Posterior vena cava (tissue), 2 donors: Measurements from ENCODE around the gene PCYT2. TPM values are rescaled to one million over a fixed set of nuclear protein-coding genes. Genes with fewer than 3 reads are reported as not detected.
"Not testable (repeated sequence)": the region's sequence is repeated elsewhere in the genome, so short reads cannot be mapped to it uniquely, and the experiment has no call there.

ENCODE experiments used
- DNase-seq: peaks from one replicate; pipeline ENCODE4 v3.0.0-alpha.2; 2020; ENCODE audit warnings: low spot score
- intact Hi-C, 2 donors: fragments of 100-400 bp; cut with DNase I; formaldehyde crosslinking; loops; one replicate each; pipeline versions ENCODE4 v1.14.1 to v1.14.2; 2022 to 2023
- long read RNA-seq, 2 donors: library from polyadenylated mRNA; unstranded; transcript quantifications; one replicate each; pipeline ENCODE4 v2.0.0, GENCODE V29; 2020 to 2021
- total RNA-seq, 2 donors: library from RNA; stranded (reverse); fragmentation: NEBNext Ultra II Directional; extraction: Animal tissue kit (Norgen Biotek cat#: 25700); gene quantifications; one replicate each; pipeline ENCODE4 v1.2.1, GENCODE V29; 2021
- donor health status: DM: yes; HTN: yes; CAD: no.
- donor health status: DM: yes; HTN: yes; CAD: no.

PCYT2 gene
- 10 to 100 TPM in 1 of 2 donors, 1 to 10 TPM in 1; 8.7 to 14.9 TPM for total RNA-seq
- long read RNA-seq, donor 1, full-length matches to known transcripts = 21 of 26 reads
- long read RNA-seq, donor 1, partial matches to known transcripts = 0 of 26 reads
- long read RNA-seq, donor 1, other reads (novel, unspliced or antisense) = 5 of 26 reads
- long read RNA-seq, donor 2, full-length matches to known transcripts = 43 of 53 reads
- long read RNA-seq, donor 2, partial matches to known transcripts = 5 of 53 reads
- long read RNA-seq, donor 2, other reads (novel, unspliced or antisense) = 5 of 53 reads

DNA sequence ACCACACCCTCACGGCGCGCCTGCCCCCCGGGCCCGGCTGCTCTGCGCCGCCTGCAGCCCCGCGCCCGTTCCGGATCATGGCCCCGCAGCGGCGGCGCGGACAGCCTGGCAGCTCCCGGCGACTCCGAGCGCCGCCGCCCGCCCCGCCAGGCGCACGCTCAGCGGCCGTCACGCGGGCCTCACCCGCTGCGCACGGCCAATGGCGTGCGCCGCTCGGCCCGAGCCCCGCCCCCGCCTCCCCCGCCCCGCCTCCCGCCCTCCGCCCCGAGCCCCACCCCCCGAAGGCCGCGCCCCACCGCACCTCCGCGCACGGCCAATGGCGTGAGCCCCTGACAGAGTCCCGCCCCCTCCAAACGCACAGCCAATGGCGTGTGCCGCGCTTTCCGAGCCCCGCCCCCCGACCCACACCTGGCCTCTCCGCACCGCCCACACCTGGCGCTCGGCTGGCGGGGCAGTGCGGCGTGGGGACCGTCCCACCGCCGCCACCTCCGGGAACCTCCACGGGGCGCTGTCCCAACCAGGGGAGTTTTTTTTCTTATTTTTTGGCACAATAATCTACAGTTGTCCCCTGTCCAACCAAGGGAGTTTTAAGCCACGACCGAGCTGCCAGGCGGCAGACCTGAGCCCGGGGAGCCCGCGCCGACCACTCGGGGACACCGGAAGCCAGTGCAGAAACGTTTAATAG lies at the start of gene PCYT2:
TSS of gene PCYT2 (minus strand) at position 123 of the 685 bp plus-strand sequence. CDS start at position 79, 44 bp downstream.
- intact Hi-C loops = loop anchor here in 1 of 2 donors (5.0 kb wide), 1 partner anchor 844 kb away; no protein-coding TSS in a partner anchor
- peak; percentile 96 for DNase-seq

DNA sequence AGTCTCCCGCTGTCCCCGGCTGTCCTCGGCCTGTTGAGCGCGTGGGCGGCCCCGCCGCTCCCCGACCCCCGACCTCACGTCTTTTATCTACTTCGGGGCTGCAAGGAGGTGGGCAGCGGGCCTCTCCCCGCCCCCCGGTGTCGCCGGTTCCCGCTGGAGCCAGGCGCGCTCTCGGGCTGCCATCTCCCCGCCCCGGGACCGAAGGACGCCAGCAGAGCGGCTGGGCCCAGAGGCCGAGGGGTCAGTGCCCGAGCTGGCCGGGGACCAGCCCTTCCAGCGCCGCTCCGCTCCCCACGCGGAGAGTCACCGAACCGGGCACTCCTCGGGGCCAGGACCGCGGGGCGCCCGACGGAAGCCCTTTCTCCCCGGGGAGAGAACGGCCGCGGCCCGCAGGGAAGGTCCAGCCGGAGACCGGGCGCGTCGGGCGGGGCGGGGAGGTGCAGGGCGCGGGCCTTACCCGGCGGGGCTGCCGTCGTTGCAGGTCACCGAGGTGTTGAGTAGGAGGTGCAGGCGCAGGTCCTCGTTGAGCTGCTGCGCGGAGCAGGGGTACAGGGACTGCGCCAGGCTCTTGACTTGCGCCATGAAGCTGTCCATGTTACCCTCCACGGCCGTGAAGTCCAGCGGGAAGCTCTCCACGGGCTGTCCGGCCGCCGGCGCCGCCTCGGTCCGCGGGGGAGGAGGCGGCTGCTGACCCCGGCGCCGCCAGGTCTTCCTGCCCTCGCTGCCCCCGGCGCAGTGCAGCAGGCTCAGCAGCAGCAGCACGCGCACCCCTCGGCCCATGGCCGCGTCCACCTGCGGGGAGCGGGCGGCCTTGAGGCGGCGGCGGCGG lies 49.1 kb upstream of the PCYT2 start:
- DNase-seq = no peak
- intact Hi-C loops = loop anchor here in 1 of 2 donors (1.0 kb wide), 1 partner anchor 60 kb away; no protein-coding TSS in a partner anchor

DNA sequence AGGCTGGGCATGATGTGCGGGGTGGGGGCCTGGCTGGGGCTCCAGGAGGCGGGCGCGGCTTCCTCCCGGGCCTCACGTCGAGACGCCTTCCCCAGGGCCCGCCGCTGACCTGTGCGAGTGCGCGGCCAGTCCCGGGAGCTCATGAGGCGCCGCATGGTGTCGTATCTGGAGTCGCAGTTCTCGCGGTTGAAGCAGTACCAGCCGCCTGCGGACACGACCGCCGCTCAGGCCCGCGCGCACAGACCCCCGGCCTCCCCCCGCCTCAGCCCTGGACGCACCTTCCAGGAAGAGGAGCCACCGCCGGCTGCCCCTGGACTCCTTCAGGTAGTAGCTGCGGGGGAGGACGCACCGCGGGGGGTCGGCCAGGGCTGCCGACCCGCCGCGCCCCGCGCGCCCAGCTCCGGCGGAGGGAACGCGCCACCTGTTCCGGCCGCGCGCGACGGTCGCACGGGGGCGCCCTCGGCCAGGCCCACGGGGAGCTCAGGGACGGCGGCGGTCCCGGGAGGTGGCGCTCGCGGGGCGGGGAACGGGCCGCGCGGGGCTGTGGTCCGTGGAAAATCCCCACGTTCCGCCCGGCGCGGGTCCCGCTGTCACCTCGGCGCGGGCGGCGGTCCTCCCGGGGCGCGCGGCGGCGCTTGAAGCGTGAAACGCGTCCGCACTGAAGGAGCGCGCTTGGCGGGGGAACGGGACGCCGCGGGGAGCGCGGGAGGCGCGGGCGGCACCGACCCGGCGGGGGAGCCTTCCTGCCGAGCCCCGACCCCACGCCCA lies 48.3 kb upstream of the PCYT2 start:
- intact Hi-C loops = loop anchor here (1.0 to 5.0 kb wide), 3 partner anchors 61 to 193 kb away; no protein-coding TSS in a partner anchor
- DNase-seq = peak; percentile 89

DNA sequence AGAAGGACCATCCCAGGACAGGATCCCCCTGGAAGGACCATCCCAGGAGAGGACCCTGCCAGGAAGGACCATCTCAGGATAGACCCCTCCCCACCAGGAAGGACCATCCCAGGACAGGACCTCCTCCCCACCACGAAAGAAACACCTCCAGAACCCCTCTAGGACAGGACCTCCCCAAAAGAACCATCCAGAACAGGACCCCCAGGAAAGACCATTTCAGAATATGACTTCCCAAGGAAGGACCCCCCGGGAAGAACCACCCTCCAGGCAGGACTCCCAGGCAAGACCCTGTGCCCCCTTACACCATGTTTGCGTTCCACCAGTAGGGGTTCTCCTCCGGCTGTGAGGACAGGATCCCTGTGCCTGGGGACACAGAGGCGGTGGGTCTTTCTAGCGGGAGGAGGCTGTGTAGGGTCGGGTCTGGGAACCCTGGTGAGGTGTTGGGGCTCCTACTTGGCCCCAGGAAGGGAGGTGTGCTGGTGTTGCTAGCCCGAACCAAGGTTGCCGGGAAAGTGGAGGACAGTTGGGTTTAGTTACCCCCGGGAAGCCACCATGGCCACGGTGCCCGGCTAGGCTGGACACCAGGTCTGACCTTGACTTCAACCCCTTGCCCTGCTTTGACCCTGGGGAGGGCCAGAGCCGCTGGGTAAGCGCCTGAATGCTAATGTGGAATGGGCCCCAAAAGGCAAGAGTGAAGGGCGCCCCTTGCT lies 47.6 kb upstream of the PCYT2 start:
- intact Hi-C loops = loop anchor here (2.0 to 5.0 kb wide), 2 partner anchors 62 to 194 kb away; no protein-coding TSS in a partner anchor
- DNase-seq = no peak

DNA sequence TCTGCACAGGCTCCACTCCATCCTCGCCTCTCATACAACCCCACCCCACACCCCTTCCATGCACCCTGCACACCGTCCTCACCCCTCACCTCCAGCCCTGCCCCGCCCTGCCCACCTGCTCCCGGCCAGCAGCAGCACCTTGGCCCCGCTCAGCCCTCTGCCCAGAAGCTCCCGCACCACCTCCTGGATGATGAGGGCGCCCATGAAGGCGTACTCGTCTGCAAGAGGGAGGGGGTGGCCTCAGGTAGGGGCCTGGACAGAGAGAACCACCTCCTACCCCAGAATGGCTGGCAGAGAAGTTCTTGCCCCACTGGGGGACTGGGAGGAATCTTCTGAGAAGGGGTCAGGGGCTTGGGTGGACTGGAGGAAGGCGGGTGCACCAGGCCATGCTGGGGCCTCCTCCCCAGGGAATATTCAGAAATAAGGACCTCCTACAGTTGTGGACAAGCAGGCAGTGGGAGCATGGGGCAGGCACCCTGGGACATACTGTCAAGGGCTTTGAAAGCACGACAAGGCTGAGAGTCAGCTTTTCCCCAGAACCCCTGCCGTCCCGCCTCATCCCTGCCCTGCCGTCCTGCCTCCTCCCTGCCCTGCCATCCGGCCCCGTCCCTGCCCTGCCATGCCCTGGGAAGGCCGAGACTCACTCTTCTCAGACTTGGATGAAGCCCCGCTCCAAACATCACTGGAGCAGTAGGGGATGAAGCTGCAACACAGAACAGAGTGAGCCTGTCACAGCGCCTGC lies 46.7 kb upstream of the PCYT2 start:
- DNase-seq = no peak
- intact Hi-C loops = loop anchor here (2.0 to 5.0 kb wide), 2 partner anchors 63 to 194 kb away; no protein-coding TSS in a partner anchor

DNA sequence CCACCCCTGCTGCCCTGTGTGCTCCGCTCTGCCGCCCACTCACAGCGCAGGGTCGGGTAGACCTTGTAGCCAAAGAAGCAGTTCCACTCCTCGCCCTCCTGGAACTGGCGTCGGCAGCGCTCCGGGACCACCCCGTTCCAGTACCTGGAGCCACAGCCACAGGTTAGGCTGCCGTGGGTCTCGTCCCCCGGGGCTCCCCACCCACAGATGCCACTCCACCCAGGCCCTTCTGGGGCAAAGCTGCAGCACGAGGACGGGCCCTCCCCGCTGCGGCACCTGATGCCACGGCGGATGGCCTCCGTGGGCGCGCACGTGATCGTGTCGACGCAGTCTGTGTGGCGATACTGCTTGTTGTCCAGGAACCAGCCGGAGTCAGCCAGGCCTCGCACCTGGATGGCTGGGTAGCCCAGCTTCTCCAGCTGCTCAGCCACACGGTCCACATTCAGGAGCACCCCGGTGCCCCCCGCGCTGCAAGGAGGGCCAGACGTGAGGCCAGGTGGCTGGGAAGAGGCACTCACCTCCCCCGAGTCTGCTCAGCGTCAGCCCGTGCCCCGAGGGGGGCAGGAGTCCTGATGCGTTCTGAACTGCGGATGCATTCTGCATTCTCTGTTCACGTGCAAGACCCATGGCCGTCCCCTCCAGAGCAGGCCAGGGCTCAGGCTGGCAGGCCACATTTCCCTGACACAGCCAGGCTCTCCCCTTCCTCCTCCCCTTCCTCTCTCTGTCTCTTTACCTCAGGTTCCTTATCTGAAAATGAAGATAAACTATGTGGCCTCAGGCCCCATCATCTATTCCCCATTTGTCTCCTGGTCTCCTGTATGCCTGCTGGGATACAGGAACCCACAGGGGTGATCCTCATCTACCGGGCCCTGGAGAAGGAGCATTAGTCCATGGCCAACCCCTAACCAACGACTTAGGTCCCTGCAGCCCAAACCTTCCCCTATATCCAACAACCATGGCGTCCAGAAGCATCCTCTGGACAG lies 45.7 kb upstream of the PCYT2 start:
- intact Hi-C loops = loop anchor here (5.0 kb wide), 1 partner anchor 195 kb away; no protein-coding TSS in a partner anchor
- no peak for DNase-seq

DNA sequence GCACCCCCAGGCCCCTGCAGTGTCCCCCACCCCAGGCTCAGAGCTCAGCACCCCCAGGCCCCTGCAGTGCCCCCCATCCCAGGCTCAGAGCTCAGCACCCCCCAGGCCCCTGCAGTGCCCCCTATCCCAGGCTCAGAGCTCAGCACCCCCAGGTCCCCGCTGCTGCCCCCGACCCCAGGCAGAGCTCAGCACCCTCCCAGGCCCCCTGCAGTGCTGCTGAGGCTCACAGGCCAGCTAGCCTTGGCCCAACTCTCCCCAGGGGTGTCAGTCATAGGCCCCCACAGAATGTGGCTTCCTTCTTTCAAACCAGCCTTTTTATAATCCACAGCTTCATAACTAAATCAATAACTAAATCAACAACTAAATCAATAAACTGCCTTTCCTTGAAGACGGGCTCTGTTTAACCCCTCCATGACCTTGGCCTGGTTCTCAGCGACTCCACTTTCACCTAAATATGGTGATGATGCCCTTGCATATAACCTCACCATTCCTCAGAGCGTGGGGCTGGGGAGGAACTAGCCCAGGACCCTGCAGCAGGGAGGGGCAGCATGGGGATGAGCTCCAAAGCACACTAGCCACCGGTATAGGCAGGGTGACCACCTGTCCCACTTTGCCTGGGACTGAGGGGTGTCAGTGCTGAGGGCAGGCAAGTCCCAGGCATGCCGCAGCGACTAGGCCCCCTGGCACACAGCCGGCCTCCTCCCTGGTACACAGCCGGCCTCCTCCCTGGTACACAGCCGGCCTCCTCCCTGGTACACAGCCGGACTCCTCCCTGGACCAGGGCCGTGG lies 44.8 kb upstream of the PCYT2 start:
- intact Hi-C loops = loop anchor here (5.0 kb wide), 1 partner anchor 196 kb away; no protein-coding TSS in a partner anchor
- no peak for DNase-seq

DNA sequence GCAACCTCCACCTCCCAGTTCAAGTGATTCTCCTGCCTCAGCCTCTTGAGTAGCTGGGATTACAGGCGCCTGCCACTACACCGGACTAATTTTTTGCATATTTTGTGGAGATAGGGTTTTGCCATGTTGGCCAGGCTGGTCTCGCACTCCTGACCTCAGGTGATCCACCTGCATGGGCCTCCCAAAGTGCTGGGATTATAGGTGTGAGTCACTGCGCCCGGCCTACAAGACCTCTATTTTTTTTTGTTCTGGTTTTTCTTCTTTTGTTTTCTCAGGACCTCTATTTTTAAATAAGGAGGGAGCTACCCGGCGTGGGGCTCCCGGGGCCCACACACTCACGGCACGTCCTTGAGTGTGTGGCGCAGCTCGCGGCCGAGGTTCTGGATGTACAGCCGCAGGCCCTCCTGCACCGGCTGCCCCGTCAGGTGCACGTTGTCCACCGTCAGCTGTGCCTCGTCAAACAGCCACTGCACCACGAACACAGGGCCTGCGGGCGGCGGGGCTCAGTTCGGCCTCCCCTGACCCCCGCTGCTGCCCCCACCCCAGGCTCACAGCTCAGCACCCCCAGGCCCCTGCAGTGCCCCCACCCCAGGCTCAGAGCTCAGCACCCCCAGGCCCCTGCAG lies 44.0 kb upstream of the PCYT2 start:
- intact Hi-C loops = loop anchor here (5.0 kb wide), 1 partner anchor 197 kb away; no protein-coding TSS in a partner anchor
- DNase-seq = no peak

DNA sequence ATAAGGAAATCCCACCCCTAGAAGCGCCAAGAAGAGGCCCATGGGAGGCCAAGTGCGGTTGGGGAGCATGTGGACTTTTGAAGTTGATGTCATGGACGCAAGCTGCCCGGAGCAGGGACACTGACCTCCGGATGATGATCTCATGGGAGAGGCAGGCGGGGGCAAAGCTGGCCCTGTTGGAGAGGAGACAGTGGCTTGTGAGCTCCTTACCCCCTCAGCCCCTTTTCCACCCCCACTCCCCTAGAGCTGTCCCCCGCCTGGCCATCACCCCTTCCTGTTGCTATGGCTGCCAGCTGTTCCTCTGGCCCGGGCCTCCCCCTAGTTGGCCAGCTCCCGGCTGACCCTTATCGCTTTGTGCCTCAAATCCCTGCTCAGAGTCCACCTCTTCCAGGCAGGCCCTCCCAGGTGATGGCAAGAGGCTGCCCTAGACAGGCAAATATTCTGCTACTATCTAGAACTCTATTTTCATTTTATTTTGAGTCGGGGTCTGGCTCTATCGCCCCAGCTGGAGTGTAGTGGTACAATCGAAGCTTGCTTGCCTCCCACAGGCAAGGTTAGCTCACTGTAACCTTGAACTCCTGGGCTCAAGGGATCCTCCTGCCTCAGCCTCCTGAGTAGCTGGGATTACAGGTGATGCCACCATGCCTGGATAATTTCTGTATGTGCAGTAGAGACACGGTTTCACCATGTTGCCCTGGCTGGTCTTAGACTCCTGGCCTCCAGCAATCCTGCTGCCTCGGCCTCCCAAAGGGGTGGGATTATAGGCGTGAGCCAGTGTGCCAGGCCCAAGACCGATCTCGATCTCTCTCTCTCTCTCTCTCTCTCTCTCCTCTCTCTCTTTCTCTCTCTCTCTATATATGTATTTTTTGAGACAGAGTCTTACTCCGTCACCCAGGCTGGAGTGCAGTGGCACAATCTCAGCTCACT lies 43.2 kb upstream of the PCYT2 start:
- intact Hi-C loops = loop anchor here (5.0 kb wide), 1 partner anchor 198 kb away; no protein-coding TSS in a partner anchor

DNA sequence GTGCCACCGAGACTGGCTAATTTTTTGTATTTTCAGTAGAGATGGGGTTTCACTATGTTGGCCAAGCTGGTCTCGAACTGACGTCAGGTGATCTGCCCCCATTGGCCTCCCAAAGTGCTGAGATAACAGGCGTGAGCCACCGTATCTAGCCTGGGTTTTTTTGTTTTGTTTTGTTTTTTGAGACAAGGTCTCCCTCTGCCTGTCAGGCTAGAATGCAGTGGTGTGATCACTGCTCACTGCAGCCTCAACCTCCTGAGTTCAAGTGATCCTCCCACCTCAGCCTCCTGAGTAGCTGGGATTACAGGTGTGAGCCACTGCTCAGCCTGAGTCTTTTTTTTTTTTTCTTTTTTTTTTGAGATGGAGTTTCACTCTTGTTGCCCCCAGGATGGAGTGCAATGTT lies 42.2 kb upstream of the PCYT2 start:
- intact Hi-C loops, DNase-seq: not testable (repeated sequence)

More for the DNA sequence above, 43.2 kb upstream of the PCYT2 start:
- DNase-seq = no peak

DNA sequence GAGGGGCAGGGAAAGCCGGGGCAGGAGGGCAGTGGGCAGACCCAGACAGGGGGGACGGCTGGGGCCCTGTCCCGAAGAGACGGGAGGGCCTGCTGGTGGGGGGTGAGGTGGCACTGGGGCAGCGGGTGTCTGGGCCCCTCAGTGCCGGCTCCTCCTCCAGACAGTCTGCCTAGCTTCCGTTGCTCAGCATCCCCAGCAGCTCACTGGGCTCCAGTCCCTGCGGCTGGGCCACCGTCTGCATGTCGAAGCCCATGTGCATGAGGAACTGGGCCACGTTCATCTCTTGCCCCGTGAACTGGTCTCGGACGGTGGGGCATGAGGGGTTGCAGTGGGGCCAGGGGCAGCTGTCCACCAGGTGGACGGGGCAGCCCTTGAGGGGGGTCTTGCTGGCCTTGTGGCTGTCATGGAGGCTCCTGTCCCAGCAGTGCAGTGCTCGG lies 41.6 kb upstream of the PCYT2 start:
- intact Hi-C loops = no loop called here
- DNase-seq = no peak

DNA sequence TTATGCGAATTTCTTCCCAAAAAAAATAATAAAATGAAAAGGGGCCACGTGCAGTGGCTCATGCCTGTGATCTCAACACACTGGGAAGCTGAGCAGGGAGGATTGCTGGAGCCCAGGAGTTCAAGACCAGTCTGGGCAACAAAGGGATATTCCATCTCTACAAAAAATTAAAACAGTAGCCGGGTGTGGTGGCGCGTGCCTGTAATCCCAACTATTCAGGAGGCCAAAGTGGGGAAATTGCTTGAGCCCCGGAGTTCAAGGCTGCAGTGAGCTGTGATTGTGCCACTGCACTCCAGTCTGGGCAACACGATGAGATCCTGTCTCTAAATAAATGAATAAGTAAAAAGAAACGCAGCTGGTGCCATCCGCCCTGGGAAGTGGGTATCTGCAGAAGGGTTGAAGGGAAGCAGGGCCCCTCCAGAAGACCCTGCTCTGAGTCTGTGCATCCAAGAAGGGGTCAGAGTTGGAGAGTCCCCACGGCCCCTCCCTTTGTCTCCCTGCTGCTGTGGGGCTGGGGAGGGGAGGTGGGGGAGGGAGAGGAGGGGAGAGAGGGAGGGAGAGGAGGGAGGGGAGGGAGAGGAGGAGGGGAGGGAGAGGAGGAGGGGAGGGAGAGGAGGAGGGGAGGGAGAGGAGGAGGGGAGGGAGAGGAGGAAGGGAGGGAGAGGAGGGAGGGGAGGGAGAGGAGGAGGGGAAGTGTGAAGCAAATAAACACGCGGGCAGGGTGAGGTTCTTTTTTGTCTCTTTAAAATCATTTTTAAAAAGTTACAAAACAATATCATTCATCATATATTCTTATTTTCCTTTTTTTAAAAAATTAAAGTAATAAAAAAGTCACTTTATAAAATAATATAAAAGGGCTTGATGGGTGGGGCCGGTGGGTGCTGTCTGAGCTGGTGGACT lies 40.8 kb upstream of the PCYT2 start:
- no peak for DNase-seq
- intact Hi-C loops = no loop called here

DNA sequence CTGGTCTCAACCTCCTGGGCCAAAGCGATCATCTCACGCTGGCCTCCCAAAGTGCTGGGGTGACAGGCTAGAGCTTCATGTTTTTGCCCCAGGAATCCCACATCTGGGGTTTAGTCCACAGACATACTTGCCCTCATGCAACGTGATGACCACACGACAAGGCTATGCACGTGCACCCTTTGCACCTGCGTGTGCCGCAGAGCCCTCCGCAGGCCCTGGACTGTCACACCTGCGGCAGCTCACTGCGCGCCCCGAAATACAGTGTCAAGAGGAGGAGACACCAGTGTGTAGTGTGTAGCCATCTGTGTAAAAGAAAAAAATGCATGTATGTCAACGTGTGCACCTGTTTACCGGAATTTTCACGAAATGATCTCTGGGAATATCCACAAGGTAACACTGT lies 39.3 kb upstream of the PCYT2 start:
- intact Hi-C loops = no loop called here

More for the DNA sequence above, 39.3 kb upstream of the PCYT2 start:
- DNase-seq = no peak
